HG03439 (cell line): ENCODE measurements around the gene GPR137C.
"Not testable (repeated sequence)": the region's sequence is repeated elsewhere in the genome, so short reads cannot be mapped to it uniquely, and the experiment has no call there.

Experiments used
- ATAC-seq: cut with Tn5 transposase; IDR thresholded peaks from one replicate; pipeline ENCODE4 v1.9.1; 2021; ENCODE audit warnings: mild to moderate bottlenecking, moderate library complexity; ENCODE audit not compliant: unreplicated experiment

GPR137C gene

GRCh38 chr14:52558688-52559087, 6.1 kb downstream of the GPR137C start:
- no peak for ATAC-seq

GRCh38 chr14:52563120-52563519, 10.5 kb downstream of the GPR137C start:
- no peak for ATAC-seq

GRCh38 chr14:52568454-52568853, 15.8 kb downstream of the GPR137C start:
- not testable (repeated sequence) for ATAC-seq

GRCh38 chr14:52575858-52576257, 23.2 kb downstream of the GPR137C start:
- ATAC-seq, result no peak

GRCh38 chr14:52583544-52583943, 30.9 kb downstream of the GPR137C start:
- ATAC-seq, result no peak

GRCh38 chr14:52589646-52590045, 37.0 kb downstream of the GPR137C start:
- ATAC-seq, result no peak

- no peak for ATAC-seq
Observed at GRCh38 chr14:52590318-52590717, 37.7 kb downstream of the GPR137C start.

GRCh38 chr14:52596320-52596719, 43.7 kb downstream of the GPR137C start:
- ATAC-seq, result no peak

GRCh38 chr14:52596861-52597260, 44.2 kb downstream of the GPR137C start:
- ATAC-seq, result no peak

GRCh38 chr14:52598568-52598967, 45.9 kb downstream of the GPR137C start:
- ATAC-seq, result no peak

- ATAC-seq, result no peak
Observed at GRCh38 chr14:52599974-52600373, 47.3 kb downstream of the GPR137C start.

GRCh38 chr14:52602131-52602530, 49.5 kb downstream of the GPR137C start:
- ATAC-seq, result no peak

GRCh38 chr14:52607061-52607460, 54.4 kb downstream of the GPR137C start:
- no peak for ATAC-seq

- no peak for ATAC-seq
Observed at GRCh38 chr14:52609445-52610044, 56.9 kb downstream of the GPR137C start.

- no peak for ATAC-seq
Observed at GRCh38 chr14:52610187-52610586, 57.6 kb downstream of the GPR137C start.

- ATAC-seq, result no peak
Observed at GRCh38 chr14:52618602-52619001, 66.0 kb downstream of the GPR137C start.

GRCh38 chr14:52619687-52620086, 67.1 kb downstream of the GPR137C start:
- ATAC-seq, result no peak

- ATAC-seq, result no peak
Observed at GRCh38 chr14:52640137-52640536, 87.5 kb downstream of the GPR137C start.

GRCh38 chr14:52641745-52642144, 89.1 kb downstream of the GPR137C start:
- ATAC-seq, result no peak

- ATAC-seq, result no peak
Observed at GRCh38 chr14:52649511-52649910, 96.9 kb downstream of the GPR137C start.

- ATAC-seq, result no peak
Observed at GRCh38 chr14:52650774-52651173, 98.1 kb downstream of the GPR137C start.

GRCh38 chr14:52656905-52657304, 104.3 kb downstream of the GPR137C start:
- no peak for ATAC-seq

- no peak for ATAC-seq
Observed at GRCh38 chr14:52660325-52660724, 107.7 kb downstream of the GPR137C start.
